Neural progenitor cell (in vitro differentiated cells): ENCODE data around the gene JAKMIP2. TPM values are rescaled to one million over a fixed set of nuclear protein-coding genes. Genes with fewer than 3 reads are reported as not detected.

ENCODE experiments used
- DNase-seq: peaks from one replicate; pipeline ENCODE4 v3.0.0-alpha.2; 2016; ENCODE audit warnings: low spot score
- H2AFZ ChIP-seq: fragments of 200-600 bp; sonication (generic); replicated peaks from 2 replicates; pipeline ENCODE4 v1.6.1; 2016; ENCODE audit warnings: antibody characterized with exemption
- H3F3A ChIP-seq: fragments of 200-600 bp; sonication (generic); 2 replicates; pipeline ENCODE4 v1.6.1; 2016; ENCODE audit warnings: antibody characterized with exemption, low read depth
- H3K27ac ChIP-seq: fragments of 200-600 bp; sonication (generic); 2 replicates; pipeline ENCODE4 v1.5.1; 2016; ENCODE audit warnings: mild to moderate bottlenecking
- H3K27me3 ChIP-seq: fragments of 200-600 bp; sonication (generic); 2 replicates; pipeline ENCODE4 v1.6.1; 2016; ENCODE audit warnings: mild to moderate bottlenecking, moderate library complexity
- H3K36me3 ChIP-seq: fragments of 200-600 bp; sonication (generic); 2 replicates; pipeline ENCODE4 v1.5.1; 2016
- H3K4me1 ChIP-seq: fragments of 200-600 bp; sonication (generic); 2 replicates; pipeline ENCODE4 v1.6.1; 2016; ENCODE audit warnings: mixed run types
- H3K4me2 ChIP-seq: fragments of 200-600 bp; sonication (generic); 2 replicates; pipeline ENCODE4 v1.6.1; 2016
- H3K4me3 ChIP-seq: fragments of 200-600 bp; sonication (generic); 2 replicates; pipeline ENCODE4 v1.5.1; 2016
- H3K79me2 ChIP-seq: fragments of 200-600 bp; sonication (generic); 2 replicates; pipeline ENCODE4 v1.6.1; 2016; ENCODE audit warnings: low read depth
- H3K9ac ChIP-seq: fragments of 200-600 bp; sonication (generic); 2 replicates; pipeline ENCODE4 v1.6.1; 2016
- H3K9me3 ChIP-seq: fragments of 200-600 bp; sonication (generic); 2 replicates; pipeline ENCODE4 v1.5.1; 2016; ENCODE audit warnings: low read depth
- H4K20me1 ChIP-seq: fragments of 200-600 bp; sonication (generic); 2 replicates; pipeline ENCODE4 v1.6.1; 2016; ENCODE audit warnings: low read depth
- H3K27ac Mint-ChIP-seq: 3 replicates; pipeline ENCODE4 v1.8.0; 2021; ENCODE audit warnings: mixed read lengths
- H3K27me3 Mint-ChIP-seq: 2 replicates; pipeline ENCODE4 v1.8.0; 2022; ENCODE audit warnings: low read depth, mild to moderate bottlenecking, inconsistent platforms, moderate library complexity, mixed read lengths; ENCODE audit not compliant: insufficient read depth
- H3K36me3 Mint-ChIP-seq: 3 replicates; pipeline ENCODE4 v1.8.0; 2021; ENCODE audit warnings: mixed read lengths
- H3K4me1 Mint-ChIP-seq: 3 replicates; pipeline ENCODE4 v1.8.0; 2021; ENCODE audit warnings: mixed read lengths
- H3K4me3 Mint-ChIP-seq: 3 replicates; pipeline ENCODE4 v1.8.0; 2021; ENCODE audit warnings: mild to moderate bottlenecking, moderate library complexity, mixed read lengths
- H3K9me3 Mint-ChIP-seq: 3 replicates; pipeline ENCODE4 v1.8.0; 2020; ENCODE audit warnings: mixed read lengths
- EZH2 ChIP-seq: fragments of 200-600 bp; sonication (generic); IDR thresholded peaks from 2 replicates; pipeline ENCODE4 v1.6.1; 2017; ENCODE audit warnings: antibody characterized with exemption, mild to moderate bottlenecking, moderate library complexity
- EZH2phosphoT487 ChIP-seq: fragments of 200-600 bp; sonication (generic); IDR thresholded peaks from 2 replicates; pipeline ENCODE4 v1.6.1; 2017; ENCODE audit warnings: antibody characterized with exemption
- total RNA-seq: library from RNA; depleted of rRNA; stranded (reverse); fragments of >200 nt; gene quantifications from 2 replicates; pipeline ENCODE4 v1.2.3, GENCODE V29; 2015; ENCODE audit warnings: low replicate concordance
- TF ChIP-seq, protein P1 (sequence below): fragments of 200-600 bp; sonication (generic); IDR thresholded peaks from 2 replicates; pipeline ENCODE4 v1.5.1; 2017; ENCODE audit warnings: antibody characterized with exemption, mild to moderate bottlenecking

Gene JAKMIP2
- total RNA-seq, 1 donor from 2014 or later = 8.2 TPM

DNA sequence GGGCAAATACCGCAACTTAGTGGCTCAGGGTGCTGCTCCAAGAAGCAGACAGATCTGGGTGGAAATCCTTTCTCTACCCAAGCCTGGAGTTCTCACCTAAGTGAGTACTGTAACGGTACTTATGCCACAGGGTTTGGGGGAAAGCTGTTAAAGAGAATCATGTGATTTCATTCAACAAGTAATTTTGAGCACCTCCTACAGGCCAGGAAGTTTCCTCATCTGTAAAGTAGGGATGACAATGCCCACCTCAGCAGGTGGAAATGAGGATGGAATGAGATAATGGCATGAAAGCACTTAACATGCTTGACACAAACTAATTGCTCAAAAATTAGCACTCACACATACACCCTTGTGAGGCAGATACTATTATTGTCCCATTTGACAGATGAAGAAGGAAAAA lies 114.1 kb downstream of the JAKMIP2 start:
- peaks cover 22% of the 10 kb centered on the region for H3F3A ChIP-seq
- DNase-seq = no peak
- Mint-ChIP-seq H3K36me3 (peaks cover 31% of the 10 kb centered on the region), H3K4me3 (no peak overlapping the region), H3K27ac (no peak overlapping the region), H3K9me3 (no peaks in the 10 kb centered on the region), H3K27me3 (no peaks in the 10 kb centered on the region), H3K4me1 (no peaks in the 10 kb centered on the region)
- H3K36me3 ChIP-seq = no peaks in the 10 kb centered on the region
- no peak overlapping the region for H3K4me3 ChIP-seq
- no peak overlapping the region for H3K9ac ChIP-seq
- TF ChIP-seq EZH2 (no peak), EZH2phosphoT487 (no peak)
- TF ChIP-seq, protein P1, sequence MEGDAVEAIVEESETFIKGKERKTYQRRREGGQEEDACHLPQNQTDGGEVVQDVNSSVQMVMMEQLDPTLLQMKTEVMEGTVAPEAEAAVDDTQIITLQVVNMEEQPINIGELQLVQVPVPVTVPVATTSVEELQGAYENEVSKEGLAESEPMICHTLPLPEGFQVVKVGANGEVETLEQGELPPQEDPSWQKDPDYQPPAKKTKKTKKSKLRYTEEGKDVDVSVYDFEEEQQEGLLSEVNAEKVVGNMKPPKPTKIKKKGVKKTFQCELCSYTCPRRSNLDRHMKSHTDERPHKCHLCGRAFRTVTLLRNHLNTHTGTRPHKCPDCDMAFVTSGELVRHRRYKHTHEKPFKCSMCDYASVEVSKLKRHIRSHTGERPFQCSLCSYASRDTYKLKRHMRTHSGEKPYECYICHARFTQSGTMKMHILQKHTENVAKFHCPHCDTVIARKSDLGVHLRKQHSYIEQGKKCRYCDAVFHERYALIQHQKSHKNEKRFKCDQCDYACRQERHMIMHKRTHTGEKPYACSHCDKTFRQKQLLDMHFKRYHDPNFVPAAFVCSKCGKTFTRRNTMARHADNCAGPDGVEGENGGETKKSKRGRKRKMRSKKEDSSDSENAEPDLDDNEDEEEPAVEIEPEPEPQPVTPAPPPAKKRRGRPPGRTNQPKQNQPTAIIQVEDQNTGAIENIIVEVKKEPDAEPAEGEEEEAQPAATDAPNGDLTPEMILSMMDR = no peak
- H3K27me3 ChIP-seq = no peaks in the 10 kb centered on the region
- no peaks in the 10 kb centered on the region for H3K4me1 ChIP-seq
- H3K4me2 ChIP-seq = no peak overlapping the region
- no peaks in the 10 kb centered on the region for H3K79me2 ChIP-seq
- no peak overlapping the region for H2AFZ ChIP-seq
- H4K20me1 ChIP-seq = no peaks in the 10 kb centered on the region
- H3K27ac ChIP-seq = no peak overlapping the region
- no peaks in the 10 kb centered on the region for H3K9me3 ChIP-seq

DNA sequence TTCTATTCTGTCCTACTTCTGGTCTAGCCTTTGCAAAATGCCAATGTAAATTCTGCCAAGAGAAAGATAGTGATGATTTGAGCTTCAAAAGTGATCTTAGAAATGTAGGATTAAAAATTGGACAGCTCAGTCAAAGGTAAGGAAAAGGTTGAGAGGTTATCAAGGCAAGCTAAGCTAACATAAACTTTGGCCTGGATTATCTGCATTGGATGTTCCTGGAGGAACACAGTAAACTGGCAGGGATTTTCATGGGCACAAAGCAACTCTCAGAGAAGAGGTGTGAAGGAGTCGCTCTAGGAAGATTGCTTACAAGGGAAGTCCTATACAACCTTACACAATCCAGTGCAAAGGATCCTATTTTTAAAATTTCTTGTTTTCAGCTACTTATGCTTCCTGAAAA lies 115.2 kb downstream of the JAKMIP2 start:
- no peak for DNase-seq
- Histone ChIP-seq H3K4me3 (no peak overlapping the region), H3K9ac (no peak overlapping the region), H3K36me3 (no peaks in the 10 kb centered on the region), H3K4me2 (no peak overlapping the region), H3K79me2 (no peaks in the 10 kb centered on the region), H3K9me3 (no peaks in the 10 kb centered on the region), H3F3A (peaks cover 22% of the 10 kb centered on the region), H2AFZ (no peak overlapping the region), H3K4me1 (no peaks in the 10 kb centered on the region), H3K27me3 (no peaks in the 10 kb centered on the region), H4K20me1 (no peaks in the 10 kb centered on the region), H3K27ac (no peak overlapping the region)
- Mint-ChIP-seq H3K9me3 (peaks cover 3% of the 10 kb centered on the region), H3K36me3 (peaks cover 36% of the 10 kb centered on the region), H3K27me3 (no peaks in the 10 kb centered on the region), H3K4me1 (no peaks in the 10 kb centered on the region), H3K27ac (no peak overlapping the region), H3K4me3 (no peak overlapping the region)
- TF ChIP-seq, protein P1 = no peak
- TF ChIP-seq EZH2phosphoT487 (no peak), EZH2 (no peak)

DNA sequence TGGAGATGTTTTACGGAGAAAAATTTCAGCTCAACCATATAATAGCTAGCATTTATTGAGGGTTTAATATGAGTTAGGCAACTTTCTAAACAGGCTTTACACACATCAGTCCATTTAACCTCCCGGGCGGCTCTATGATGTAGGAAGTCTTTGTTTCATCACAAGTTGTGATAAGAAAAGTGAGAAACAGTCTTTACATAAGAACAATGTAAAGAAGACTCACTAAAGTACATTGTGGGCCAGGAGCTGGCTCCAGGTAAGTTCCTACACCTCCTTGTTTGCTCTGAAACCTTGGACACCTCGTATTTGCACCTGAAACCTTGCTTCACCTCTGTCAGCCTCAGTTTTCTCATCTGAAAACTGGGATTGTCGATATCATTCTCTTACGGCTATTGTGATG lies 116.1 kb downstream of the JAKMIP2 start:
- Mint-ChIP-seq H3K36me3 (peaks cover 37% of the 10 kb centered on the region), H3K9me3 (peaks cover 3% of the 10 kb centered on the region)
- DNase-seq = no peak

More for the DNA sequence above, 116.1 kb downstream of the JAKMIP2 start:
- no peak overlapping the region for H2AFZ ChIP-seq
- H3K36me3 ChIP-seq = no peaks in the 10 kb centered on the region
- no peak overlapping the region for H3K4me3 ChIP-seq
- H3K4me1 ChIP-seq = no peaks in the 10 kb centered on the region
- Mint-ChIP-seq H3K27ac (no peak overlapping the region), H3K4me1 (no peaks in the 10 kb centered on the region), H3K27me3 (no peaks in the 10 kb centered on the region), H3K4me3 (no peak overlapping the region)
- no peaks in the 10 kb centered on the region for H3K27me3 ChIP-seq
- no peaks in the 10 kb centered on the region for H3K9me3 ChIP-seq
- H3K79me2 ChIP-seq = no peaks in the 10 kb centered on the region
- H3K4me2 ChIP-seq = no peak overlapping the region
- H4K20me1 ChIP-seq = no peaks in the 10 kb centered on the region
- TF ChIP-seq, protein P1 = no peak
- TF ChIP-seq EZH2 (no peak), EZH2phosphoT487 (no peak)
- H3K27ac ChIP-seq = no peak overlapping the region
- H3K9ac ChIP-seq = no peak overlapping the region
- peaks cover 22% of the 10 kb centered on the region for H3F3A ChIP-seq
